CD4-positive, alpha-beta T cell treated with Interleukin-6 for 4 hours (primary cell): ENCODE data around the gene ENTR1.

ENCODE experiments used
- DNase-seq: peaks from one replicate; pipeline ENCODE4 v3.0.0-alpha.2; 2020; ENCODE audit warnings: mixed read lengths

The ENTR1 gene

GRCh38 chr9:136358888-136359287, 51.5 kb downstream of the ENTR1 start:
- no peak for DNase-seq

DNA sequence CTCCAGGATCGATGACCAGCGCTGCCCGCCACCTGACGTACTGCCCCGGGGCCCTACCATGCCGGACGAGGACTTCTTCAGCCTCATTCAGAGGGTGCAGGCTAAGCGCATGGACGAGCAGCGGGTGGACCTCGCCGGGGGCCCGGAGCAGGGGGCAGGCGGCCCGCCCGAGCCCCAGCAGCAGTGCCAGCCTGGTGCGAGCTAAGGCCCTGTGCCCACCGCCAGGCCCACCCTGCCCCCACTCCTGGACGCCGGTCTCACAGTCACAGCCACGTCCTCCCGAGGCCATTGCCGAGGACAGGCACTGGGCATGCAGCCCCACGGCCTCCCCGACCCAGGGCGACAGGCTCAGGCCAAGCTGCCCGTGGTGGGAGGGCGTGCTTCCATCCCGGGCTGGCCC, 52.4 kb downstream of the ENTR1 start:
- DNase-seq, result no peak

DNA sequence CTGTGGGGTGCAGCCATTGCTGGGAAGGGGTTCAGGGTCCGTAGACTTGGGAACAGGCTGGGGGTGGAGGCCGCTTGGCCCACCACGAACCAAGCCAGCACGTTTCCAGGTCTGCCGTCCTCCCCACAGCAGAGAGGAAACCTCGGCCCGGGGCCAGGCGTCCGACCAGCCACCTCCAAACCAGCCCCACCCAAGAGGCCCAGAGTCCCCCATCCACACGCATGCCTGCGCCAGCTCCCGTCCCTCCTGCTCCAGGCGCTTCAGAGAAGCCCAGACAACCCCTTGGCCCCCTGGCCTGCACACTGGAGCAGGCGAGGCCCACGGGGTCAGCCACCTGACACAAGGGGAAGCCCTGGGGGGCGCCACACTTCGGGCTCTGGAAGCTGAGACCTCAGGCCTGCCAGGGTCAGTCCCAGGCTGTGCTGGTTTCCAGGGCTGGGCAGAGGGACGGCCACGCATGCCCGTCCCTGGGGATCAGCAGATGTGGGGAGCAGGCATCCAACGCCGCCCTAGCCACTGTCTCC, 53.1 kb downstream of the ENTR1 start:
- no peak for DNase-seq

GRCh38 chr9:136355616-136356557, 54.5 kb downstream of the ENTR1 start:
- DNase-seq, result no peak

DNA sequence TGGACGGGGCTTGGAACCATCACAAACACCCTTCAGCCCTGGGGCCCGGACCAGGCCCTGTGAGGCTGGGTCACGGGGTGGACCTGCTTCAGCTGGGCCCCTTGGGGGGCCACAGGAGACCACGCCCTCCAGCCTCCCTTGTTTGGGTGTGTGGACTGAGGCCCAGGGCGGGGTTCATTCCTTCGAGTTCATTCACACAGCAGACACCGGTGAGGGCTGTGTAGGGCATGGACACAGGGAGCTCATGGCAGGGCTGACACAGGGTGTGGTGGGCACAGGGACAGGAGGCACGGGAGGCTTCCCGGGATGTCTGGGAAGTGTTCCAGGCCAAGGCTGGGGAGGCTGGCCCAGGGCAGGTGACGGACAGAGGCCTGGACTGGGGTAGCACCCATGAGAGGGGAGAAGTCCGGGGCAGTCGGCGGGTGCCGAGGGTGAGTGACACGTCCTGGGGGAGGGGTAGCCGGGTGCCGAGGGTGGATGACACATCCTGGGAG, 55.8 kb downstream of the ENTR1 start:
- no peak for DNase-seq

- DNase-seq, result no peak
Observed at GRCh38 chr9:136353757-136354488, 56.5 kb downstream of the ENTR1 start.

- DNase-seq, result no peak
Observed at GRCh38 chr9:136353088-136353487, 57.3 kb downstream of the ENTR1 start.

GRCh38 chr9:136352682-136353081, 57.7 kb downstream of the ENTR1 start:
- DNase-seq, result no peak
